DMS79 (cell line): ENCODE data around the gene ATP10B.
"Not testable (repeated sequence)": the region's sequence is repeated elsewhere in the genome, so short reads cannot be mapped to it uniquely, and the experiment has no call there.

Experiments
- DNase-seq: peaks from one replicate; lab custom pipeline; 2025; lab: John Stamatoyannopoulos, UW

ATP10B gene

GRCh38 chr5:160749682-160750081 is 102.3 kb downstream of the ATP10B start:
- DNase-seq, result no peak

DNA sequence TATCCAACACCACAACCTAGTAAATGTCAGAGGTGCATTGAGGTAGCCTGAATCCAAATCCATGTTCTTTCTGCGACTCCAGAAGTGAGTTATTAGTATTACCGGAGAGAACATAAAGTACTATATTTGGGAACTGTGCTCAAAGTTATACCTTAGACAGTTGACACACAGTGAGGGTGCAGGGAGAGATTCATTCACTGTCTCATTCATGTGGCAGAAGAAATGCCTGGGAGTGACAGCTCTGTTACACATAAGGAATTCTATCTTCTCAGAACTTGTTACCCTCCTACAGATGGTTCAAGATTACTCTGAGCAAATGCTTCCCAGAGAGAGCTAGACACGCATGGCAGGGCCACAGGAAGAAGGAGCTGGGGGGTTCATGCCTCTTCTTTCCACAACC is 103.0 kb downstream of the ATP10B start:
- DNase-seq, result no peak

DNA sequence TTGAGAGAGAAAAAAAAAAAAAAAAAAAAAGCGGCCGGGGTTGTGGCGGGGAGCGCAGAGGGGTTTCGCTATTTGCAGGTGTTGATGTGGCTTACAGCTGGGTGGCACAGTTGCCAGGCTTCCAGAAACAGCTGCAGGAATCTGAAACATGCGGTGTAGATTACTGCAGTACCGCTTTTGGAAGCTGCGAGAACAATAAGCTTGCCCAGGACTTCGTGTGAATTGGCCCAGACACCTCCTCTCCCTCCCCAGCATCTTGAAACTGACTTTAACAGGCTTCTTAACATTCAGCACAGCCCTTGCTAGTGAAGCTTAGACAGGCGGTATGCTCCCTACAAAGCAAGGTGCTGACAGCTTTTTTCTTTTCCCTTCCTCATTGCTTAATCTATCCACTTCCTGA is 104.0 kb downstream of the ATP10B start:
- no peak for DNase-seq

GRCh38 chr5:160747559-160747958 is 104.5 kb downstream of the ATP10B start:
- no peak for DNase-seq

DNA sequence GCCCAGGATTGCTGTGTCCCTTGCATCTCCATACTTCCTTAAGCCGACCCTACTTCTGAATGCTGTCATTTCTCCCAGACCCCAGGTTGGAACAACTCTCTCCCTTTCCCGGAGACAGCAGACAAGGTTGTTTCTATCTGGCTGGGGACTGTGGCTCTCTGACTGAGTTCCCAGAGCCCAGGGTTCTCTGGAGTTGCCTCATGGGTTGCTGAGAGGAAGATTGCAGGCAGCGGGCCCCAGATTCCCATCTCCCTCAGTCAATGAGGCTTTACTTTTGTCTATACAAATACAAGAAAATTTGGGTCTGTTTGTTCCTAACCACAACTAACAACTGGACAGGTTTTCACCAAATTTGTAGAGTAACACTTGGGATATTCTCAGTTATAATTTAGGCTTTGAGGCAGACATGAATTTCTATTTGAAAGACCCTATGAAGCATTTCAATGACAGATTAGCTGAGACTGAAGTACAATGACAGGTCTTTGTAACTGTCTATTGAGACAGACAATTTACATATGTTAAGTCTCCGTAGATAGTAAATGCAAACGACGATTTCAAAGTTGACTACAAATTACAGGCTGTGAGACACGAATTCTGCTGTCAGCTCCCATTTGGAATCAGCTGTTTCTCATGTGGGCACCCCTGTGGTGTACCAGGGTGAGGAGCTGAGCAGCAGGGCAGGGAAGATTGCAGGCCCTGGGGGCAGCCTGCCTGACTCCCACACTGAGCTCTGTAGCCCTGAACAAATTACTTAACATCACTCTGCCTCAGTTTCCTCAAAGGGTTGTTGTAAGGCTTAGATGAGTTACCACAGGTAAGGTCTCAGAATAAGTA is 107.5 kb downstream of the ATP10B start:
- no peak for DNase-seq

DNA sequence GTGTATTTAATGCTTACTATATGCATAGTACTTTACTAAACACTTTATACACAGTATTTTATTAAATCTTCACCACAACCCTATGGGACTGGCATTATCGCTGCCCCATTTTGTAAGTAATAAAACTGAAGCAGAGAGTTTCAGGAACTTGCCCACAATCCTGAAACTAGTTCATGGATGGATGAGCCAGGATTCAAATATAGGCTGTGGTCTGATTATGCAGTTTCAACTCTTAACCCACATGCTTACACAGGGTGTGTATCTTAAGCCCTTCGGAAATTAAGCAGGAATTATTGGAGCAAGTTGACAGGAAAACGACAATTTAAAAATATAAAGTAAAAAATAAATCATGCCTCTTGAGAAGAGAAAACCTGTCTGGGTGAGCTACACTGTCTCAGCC is 109.0 kb downstream of the ATP10B start:
- DNase-seq, result no peak

- DNase-seq, result no peak
Observed at GRCh38 chr5:160742446-160742845, 109.6 kb downstream of the ATP10B start.

DNA sequence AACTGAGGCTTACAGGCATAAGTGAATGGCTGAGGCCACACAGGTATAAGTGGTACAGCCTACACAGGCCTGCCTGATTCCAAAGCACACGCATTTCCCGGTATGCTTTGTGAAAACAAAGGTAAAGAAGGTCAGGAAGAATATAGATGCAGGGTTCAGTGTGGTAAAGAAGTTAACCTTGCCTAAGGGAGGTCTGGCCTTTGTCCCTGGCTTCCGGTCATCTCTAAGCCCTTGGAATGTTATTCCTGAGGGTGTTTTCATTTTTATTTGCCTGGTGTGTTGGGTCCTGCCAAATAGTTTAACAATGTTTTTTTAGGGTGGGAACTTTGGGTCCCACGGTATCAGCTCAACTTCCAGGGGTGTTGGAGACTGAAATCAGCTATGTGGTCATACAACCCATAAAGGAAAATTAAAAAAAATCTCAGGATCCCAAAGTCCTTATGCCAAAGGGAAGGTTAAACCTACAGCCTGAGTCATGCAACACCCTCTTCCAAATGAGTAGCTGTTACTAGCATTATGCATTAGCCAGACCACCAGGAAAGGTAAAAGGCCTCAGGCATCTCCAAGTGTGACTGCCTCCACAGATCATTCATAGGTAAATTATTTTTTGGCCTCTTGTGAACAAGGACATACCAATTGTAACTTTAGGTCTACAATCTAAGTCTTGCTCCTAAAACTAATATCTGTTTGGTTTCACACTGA is 124.6 kb downstream of the ATP10B start:
- DNase-seq, result no peak

DNA sequence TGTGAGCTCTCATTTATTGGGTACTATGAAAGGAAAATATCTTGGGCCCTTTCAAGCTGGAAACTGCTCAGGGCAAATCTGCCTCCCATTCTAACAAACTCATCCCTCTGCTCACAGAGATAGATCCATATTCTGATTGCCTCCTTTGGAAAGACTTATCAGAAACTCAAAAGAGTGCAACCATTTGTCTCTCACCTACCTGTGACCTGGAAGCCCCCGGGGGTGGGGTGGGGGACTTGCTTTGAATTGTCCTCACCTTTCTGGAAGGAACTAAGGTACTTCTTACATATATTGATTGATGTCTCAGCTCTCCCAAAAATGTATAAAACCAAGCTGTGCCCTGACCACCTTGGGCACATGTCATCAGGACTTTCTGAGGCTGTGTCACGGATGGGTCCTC is 125.3 kb downstream of the ATP10B start:
- DNase-seq, result no peak

GRCh38 chr5:160720822-160721221 is 131.2 kb downstream of the ATP10B start:
- DNase-seq, result no peak

GRCh38 chr5:160715508-160715907 is 136.5 kb downstream of the ATP10B start:
- not testable (repeated sequence) for DNase-seq

- DNase-seq, result no peak
Observed at GRCh38 chr5:160703547-160704189, 148.3 kb downstream of the ATP10B start.

DNA sequence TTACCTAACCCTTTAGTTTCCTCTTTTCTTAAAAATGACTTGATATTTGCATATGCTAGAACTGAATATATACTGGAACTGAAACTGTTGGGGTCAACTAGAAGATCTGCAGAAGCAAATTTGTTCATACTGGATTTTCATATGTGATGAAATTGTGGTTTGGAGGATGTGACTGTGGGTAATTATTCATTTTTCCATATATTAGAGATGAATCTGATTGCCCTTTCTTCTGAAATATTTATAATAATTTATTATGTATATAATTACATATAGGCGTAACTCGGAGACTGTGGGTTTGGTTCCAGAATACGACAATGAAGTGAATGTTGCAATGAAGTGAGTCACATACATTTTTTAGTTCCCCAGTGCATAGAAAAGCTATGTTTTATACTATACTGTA is 149.1 kb downstream of the ATP10B start:
- DNase-seq, result no peak

GRCh38 chr5:160702311-160702803 is 149.7 kb downstream of the ATP10B start:
- no peak for DNase-seq

- no peak for DNase-seq
Observed at GRCh38 chr5:160701403-160701802, 150.6 kb downstream of the ATP10B start.

- no peak for DNase-seq
Observed at GRCh38 chr5:160699301-160699700, 152.7 kb downstream of the ATP10B start.

DNA sequence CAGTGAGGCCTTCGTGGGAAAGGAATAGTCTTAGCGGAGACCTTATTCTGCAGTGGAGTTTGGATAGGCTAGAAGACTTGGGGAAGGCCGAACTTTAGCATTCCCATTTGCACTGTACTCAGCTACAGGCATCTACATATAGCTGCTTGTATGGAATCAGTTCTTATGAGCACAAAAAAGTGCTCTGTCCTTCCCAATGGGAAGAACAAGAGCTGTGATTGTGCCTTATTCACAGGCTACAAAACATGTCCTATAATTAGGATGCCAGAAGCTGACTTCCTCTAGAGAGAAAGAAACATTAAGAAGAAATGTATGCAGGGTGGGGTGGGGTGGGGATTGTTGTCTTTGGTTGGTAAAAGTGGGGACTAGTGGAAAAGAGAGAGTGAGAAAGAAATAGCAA is 154.7 kb downstream of the ATP10B start:
- no peak for DNase-seq

- DNase-seq, result no peak
Observed at GRCh38 chr5:160694896-160695295, 157.1 kb downstream of the ATP10B start.

DNA sequence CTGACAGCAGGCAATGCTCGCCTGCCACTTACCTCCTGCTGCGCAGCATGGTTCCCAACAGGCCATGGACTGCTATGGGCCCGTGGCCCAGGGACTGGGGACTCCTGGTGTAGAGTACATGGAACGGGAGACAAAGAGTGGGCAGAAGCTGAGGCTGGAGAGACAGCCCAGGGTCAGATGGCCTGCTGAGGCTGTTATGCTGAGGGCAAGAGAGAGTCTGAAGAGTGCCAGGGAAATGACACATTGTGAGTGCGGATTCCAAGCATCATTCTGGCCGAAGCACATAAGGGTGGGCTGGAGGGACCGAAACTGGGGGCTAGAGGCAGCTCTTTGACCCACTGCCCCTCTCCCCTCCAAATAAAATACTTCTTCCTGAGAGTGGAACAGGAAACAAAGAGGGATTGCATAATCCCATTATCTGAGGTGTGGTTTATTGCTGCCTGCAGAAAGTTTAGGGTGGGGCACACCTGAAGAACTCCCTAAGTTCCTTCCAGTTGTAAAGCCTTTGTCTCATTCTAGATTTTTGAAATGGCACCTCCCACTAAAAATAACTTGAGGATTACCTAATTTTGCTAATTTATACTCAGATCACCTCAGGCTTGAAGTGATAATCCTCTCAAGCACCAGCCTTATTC is 158.1 kb downstream of the ATP10B start:
- DNase-seq, result no peak

DNA sequence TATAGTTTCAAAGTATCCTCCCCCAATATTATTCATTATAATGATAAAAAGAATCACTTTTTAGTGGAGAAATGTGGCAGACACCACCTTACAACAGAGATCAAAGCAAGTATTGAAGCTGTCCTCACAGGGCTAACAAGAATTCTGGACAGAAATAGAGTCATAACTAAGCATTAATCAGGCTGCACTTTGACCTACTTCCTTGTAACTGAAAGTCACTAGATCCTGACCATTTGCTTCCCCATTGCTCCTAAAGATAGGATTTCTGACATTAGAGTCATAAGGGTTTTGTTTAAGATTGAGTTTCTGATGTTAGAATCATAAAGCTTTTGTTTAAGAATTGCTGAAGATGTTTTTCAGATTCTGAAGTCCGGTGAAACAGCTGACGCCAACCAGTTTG is 159.7 kb downstream of the ATP10B start:
- no peak for DNase-seq

DNA sequence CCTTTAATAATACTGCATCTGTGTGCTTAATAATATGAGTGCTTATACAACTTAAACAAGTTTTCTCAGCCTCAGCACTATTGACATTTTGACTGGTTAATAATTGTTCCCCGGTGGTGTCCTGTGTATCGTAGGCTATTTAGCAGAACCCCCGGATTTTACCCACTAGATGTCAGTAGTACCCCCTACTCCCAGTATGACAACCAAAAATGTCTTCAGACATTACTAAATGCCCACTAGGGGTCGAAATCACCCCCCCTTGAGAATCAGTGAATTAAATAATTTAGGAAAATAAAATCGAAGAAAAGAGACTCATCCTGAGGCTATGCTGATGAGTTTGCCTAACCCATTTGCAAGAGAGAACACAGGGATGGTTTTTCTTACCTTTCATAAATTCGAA is 166.3 kb downstream of the ATP10B start:
- DNase-seq, result no peak

GRCh38 chr5:160685219-160685618 is 166.8 kb downstream of the ATP10B start:
- DNase-seq, result no peak
